ENCODE results near the gene PCLAF. TPM values are rescaled to one million over a fixed set of nuclear protein-coding genes. Genes with fewer than 3 reads are reported as not detected.
A peak's percentile ranks its signal among the peaks of the same experiment; 100 is the strongest.
"Not testable (repeated sequence)": the region's sequence is repeated elsewhere in the genome, so short reads cannot be mapped to it uniquely, and the experiment has no call there.

PCLAF gene
- total RNA-seq, 4 donors from 2014 or later: 1.6 TPM; not detected in 3

GRCh38 chr15:64386291-64386690 is 5.0 kb upstream of the PCLAF start:
- TF ChIP-seq POLR2A (IDR thresholded peaks at IDR 0.05) (no peak), EP300 (IDR thresholded peaks at IDR 0.05) (no peak), CTCF (IDR thresholded peaks at IDR 0.05) (no peak)
- WGBS, 2 donors: 93 to 96% methylated on average over 7 of the region's 7 CpGs
- DNase-seq (ENCODE audit: low spot score in 2 of 2): no peak

GRCh38 chr15:64383760-64384159 is 2.5 kb upstream of the PCLAF start:
- no peak overlapping the region for H3K27ac ChIP-seq
- no peaks in the 10 kb centered on the region for H3K36me3 ChIP-seq
- H3K4me3 ChIP-seq: no peak overlapping the region
- TF ChIP-seq POLR2A (IDR thresholded peaks at IDR 0.05): no peak
- no peak for TF ChIP-seq EP300 (IDR thresholded peaks at IDR 0.05)
- TF ChIP-seq CTCF (IDR thresholded peaks at IDR 0.05): no peak
- DNase-seq (ENCODE audit: low spot score in 2 of 2): no peak
- H3K27me3 ChIP-seq: no peaks in the 10 kb centered on the region
- H3K9me3 ChIP-seq: no peaks in the 10 kb centered on the region
- H3K4me1 ChIP-seq: peaks cover 0 to 19% (median 10%) of the 10 kb centered on the region in 4 donors
- WGBS, 2 donors: 70 to 72% methylated on average over 2 of the region's 2 CpGs

More at GRCh38 chr15:64386291-64386690, 5.0 kb upstream of the PCLAF start:
- Histone ChIP-seq H3K4me3 (no peak overlapping the region), H3K9me3 (no peaks in the 10 kb centered on the region), H3K27me3 (no peaks in the 10 kb centered on the region), H3K27ac (no peak overlapping the region), H3K4me1 (peaks cover 0 to 19% (median 4%) of the 10 kb centered on the region in 4 donors), H3K36me3 (peaks cover 0 to 16% (median 0%) of the 10 kb centered on the region in 3 donors)

- not testable (repeated sequence) for H3K9me3 ChIP-seq; H3K36me3 ChIP-seq; DNase-seq (ENCODE audit: low spot score in 2 of 2); H3K27ac ChIP-seq; H3K27me3 ChIP-seq
- 57 to 58% methylated on average over 11 of the region's 11 CpGs for whole genome bisulfite sequencing, 2 donors
- Histone ChIP-seq H3K4me1 (peaks cover 0 to 13% (median 7%) of the 10 kb centered on the region in 4 donors), H3K4me3 (peak overlapping the region in 1 of 4 donors; percentile 52)
These were observed 941 bp downstream of the PCLAF start for GRCh38 chr15:64380130-64380870.

- 62 to 64% methylated on average over 9 of the region's 9 CpGs for WGBS, 2 donors
- no peaks in the 10 kb centered on the region for H3K36me3 ChIP-seq
- peaks cover 0 to 13% (median 7%) of the 10 kb centered on the region in 4 donors for H3K4me1 ChIP-seq
- no peak overlapping the region for H3K27ac ChIP-seq
- no peak for TF ChIP-seq POLR2A (IDR thresholded peaks at IDR 0.05)
- no peak for TF ChIP-seq EP300 (IDR thresholded peaks at IDR 0.05)
- no peak for TF ChIP-seq CTCF (IDR thresholded peaks at IDR 0.05)
- H3K4me3 ChIP-seq: no peak overlapping the region
- no peak for DNase-seq (ENCODE audit: low spot score in 2 of 2)
- no peaks in the 10 kb centered on the region for H3K9me3 ChIP-seq
- no peaks in the 10 kb centered on the region for H3K27me3 ChIP-seq
These were observed 1.9 kb downstream of the PCLAF start for GRCh38 chr15:64379216-64379960.

GRCh38 chr15:64373360-64373759 is 7.9 kb downstream of the PCLAF start:
- WGBS, 2 donors: 95 to 97% methylated on average over 8 of the region's 8 CpGs
- H3K4me1 ChIP-seq: no peaks in the 10 kb centered on the region
- no peaks in the 10 kb centered on the region for H3K27me3 ChIP-seq
- no peak overlapping the region for H3K4me3 ChIP-seq
- no peaks in the 10 kb centered on the region for H3K36me3 ChIP-seq
- H3K27ac ChIP-seq: no peak overlapping the region
- H3K9me3 ChIP-seq: no peaks in the 10 kb centered on the region
- no peak for TF ChIP-seq POLR2A (IDR thresholded peaks at IDR 0.05)
- TF ChIP-seq CTCF (IDR thresholded peaks at IDR 0.05): no peak
- no peak for TF ChIP-seq EP300 (IDR thresholded peaks at IDR 0.05)
- DNase-seq (ENCODE audit: low spot score in 2 of 2): no peak

GRCh38 chr15:64371383-64371782 is 9.9 kb downstream of the PCLAF start:
- H3K36me3 ChIP-seq; H3K9me3 ChIP-seq; DNase-seq (ENCODE audit: low spot score in 2 of 2); H3K27me3 ChIP-seq; H3K4me1 ChIP-seq; H3K4me3 ChIP-seq; H3K27ac ChIP-seq: not testable (repeated sequence)
- WGBS, 2 donors: 98 to 99% methylated on average over 8 of the region's 8 CpGs
